GM12874 (cell line): ENCODE data around the gene SCARB1.

Experiments used
- CTCF ChIP-seq: IDR thresholded peaks from 2 replicates; pipeline ENCODE4 v1.5.1; 2011; ENCODE audit warnings: low read depth, mild to moderate bottlenecking, control low read depth, low read length, moderate library complexity; ENCODE audit not compliant: insufficient read depth

SCARB1 gene

GRCh38 chr12:124866883-124867400 lies 3.3 kb upstream of the SCARB1 start:
- TF ChIP-seq CTCF: no peak

- no peak for TF ChIP-seq CTCF
Observed at GRCh38 chr12:124866195-124866882, 2.7 kb upstream of the SCARB1 start.

- no peak for TF ChIP-seq CTCF
Observed at GRCh38 chr12:124865728-124866127, 2.1 kb upstream of the SCARB1 start.

GRCh38 chr12:124864326-124864752 lies 675 bp upstream of the SCARB1 start:
- TF ChIP-seq CTCF: no peak

GRCh38 chr12:124862768-124863415 lies 772 bp downstream of the SCARB1 start:
- TF ChIP-seq CTCF: no peak

- no peak for TF ChIP-seq CTCF
Observed at GRCh38 chr12:124861898-124862676, 1.6 kb downstream of the SCARB1 start.

GRCh38 chr12:124861492-124861891 lies 2.2 kb downstream of the SCARB1 start:
- no peak for TF ChIP-seq CTCF
